ENCODE results near the gene ALDH8A1. TPM values are rescaled to one million over a fixed set of nuclear protein-coding genes. Genes with fewer than 3 reads are reported as not detected.
A peak's percentile ranks its signal among the peaks of the same experiment; 100 is the strongest.

ALDH8A1 gene
- total and polyA plus RNA-seq, 2 of the 8 experiments (the other 6 are each of a cell fraction or from before 2014, with no cell fraction given): 0.08 to 0.28 TPM

GRCh38 chr6:134921276-134921675, 28.6 kb downstream of the ALDH8A1 start:
- Histone ChIP-seq H3K18ac (ENCODE audit: extremely low read depth, low read length) (no peak overlapping the region), H2AFZ (ENCODE audit: low read length) (peak overlapping the region; percentile 12; the same call in 1 of the 2 replicates), H4K8ac (ENCODE audit: extremely low read depth, insufficient read depth, low read length) (no peak overlapping the region), H3K23ac (ENCODE audit: insufficient read length) (no peak overlapping the region), H2BK120ac (replicated peaks; ENCODE audit: low read depth, low read length) (no peak overlapping the region), H2BK5ac (ENCODE audit: low read depth, low read length) (no peak overlapping the region), H3K4me3 (ENCODE audit: extremely low read depth in 1 of 4, insufficient read depth in 2 of 4, low read depth in 3 of 4, low read length in 4 of 4) (no peak overlapping the region), H3K27ac (ENCODE audit: low read depth, low read length) (no peak overlapping the region), H3K23me2 (ENCODE audit: low read depth, low read length) (no peaks in the 10 kb centered on the region), H3K14ac (ENCODE audit: insufficient read length) (no peak overlapping the region), H3K56ac (replicated peaks; ENCODE audit: insufficient read length, low read depth, low read length) (no peak overlapping the region), H2BK15ac (ENCODE audit: low read length) (no peak overlapping the region), H4K91ac (replicated peaks; ENCODE audit: insufficient read length, low read length) (no peak overlapping the region), H2BK20ac (ENCODE audit: low read length) (no peak overlapping the region), H3K9me3 (ENCODE audit: insufficient read depth in 2 of 2, low read depth in 1 of 2, low read length in 1 of 2) (no peaks in the 10 kb centered on the region), H3K36me3 (ENCODE audit: control insufficient read depth in 2 of 4, insufficient read depth in 4 of 4, low read length in 3 of 4) (no peaks in the 10 kb centered on the region), H2AK5ac (ENCODE audit: low read depth, low read length) (no peak overlapping the region), H3K4me2 (ENCODE audit: insufficient read depth in 1 of 2, low read depth in 2 of 2, low read length in 2 of 2) (no peak overlapping the region), H3K9ac (replicated peaks in 1 of 4; ENCODE audit: extremely low read depth in 1 of 4, low read depth in 3 of 4, low read length in 3 of 4) (no peak overlapping the region), H3K4me1 (replicated peaks in 1 of 4; ENCODE audit: control insufficient read depth in 3 of 4, insufficient read depth in 4 of 4, low read length in 3 of 4) (no peaks in the 10 kb centered on the region; a peak in 1 of 7 replicates), H3K27me3 (replicated peaks in 1 of 4; ENCODE audit: control insufficient read depth in 3 of 4, extremely low read depth in 1 of 4, insufficient read depth in 3 of 4, low read length in 3 of 4) (no peaks in the 10 kb centered on the region), H3K79me1 (ENCODE audit: low read depth, low read length) (no peaks in the 10 kb centered on the region), H4K20me1 (replicated peaks in 1 of 2; ENCODE audit: control insufficient read depth in 1 of 2, insufficient read depth in 2 of 2, low read length in 2 of 2) (no peaks in the 10 kb centered on the region), H3K4ac (replicated peaks; ENCODE audit: insufficient read length, low read depth, low read length) (no peak overlapping the region), H3K79me2 (ENCODE audit: control insufficient read depth in 1 of 2, insufficient read depth in 2 of 2, low read length in 2 of 2) (no peaks in the 10 kb centered on the region), H2BK12ac (ENCODE audit: low read depth, low read length) (no peak overlapping the region), H4K5ac (ENCODE audit: insufficient read length, low read depth, low read length) (no peak overlapping the region)
- DNase-seq (ENCODE audit: low read depth in 1 of 2, low spot score in 2 of 2): no peak
- ChIA-PET POLR2A (ENCODE audit: partially characterized antibody) (interaction anchor here (0.6 kb wide), 2 partner anchors 82 to 744 kb away, joined by 3 read pairs; no protein-coding TSS in a partner anchor), CTCF (ENCODE audit: partially characterized antibody) (interaction anchor here (1.0 to 1.8 kb wide), 3 partner anchors 11 to 20 kb away, joined by 3 to 6 read pairs (median 4); no protein-coding TSS in a partner anchor)
- 86% methylated on average over 5 of the region's 5 CpGs; no CpG with 5 or more reads in 1 of the 2 experiments for WGBS, 2 experiments (ENCODE audit: extremely low coverage in 1 of 2, insufficient coverage in 1 of 2, insufficient read length in 1 of 2, insufficient replicate concordance in 2 of 2, low coverage in 1 of 2, low lambda C conversion rate in 2 of 2, missing lambda C conversion rate in 1 of 2)
- TF ChIP-seq RXRA (IDR thresholded peaks at IDR 0.05; ENCODE audit: insufficient read depth, low read depth, low read length) (no peak), CBX5 (IDR thresholded peaks at IDR 0.05; ENCODE audit: low read depth, low read length) (no peak), RAD21 (IDR thresholded peaks at IDR 0.05 in 1 of 2, conservative IDR thresholded peaks at IDR 0.05 in 1 of 2; ENCODE audit: low read depth in 2 of 2, low read length in 2 of 2) (no peak), TBP (IDR thresholded peaks at IDR 0.05; ENCODE audit: low read depth, low read length) (no peak), USF2 (IDR thresholded peaks at IDR 0.05; ENCODE audit: low read length) (no peak), EP300 (IDR thresholded peaks at IDR 0.05; ENCODE audit: borderline replicate concordance in 1 of 2, low read depth in 2 of 2, low read length in 2 of 2) (no peak), PHF8 (conservative IDR thresholded peaks at IDR 0.05; ENCODE audit: low read depth, low read length) (no peak), TCF12 (IDR thresholded peaks at IDR 0.05; ENCODE audit: low read depth, low read length) (no peak), CTCF (IDR thresholded peaks at IDR 0.05; ENCODE audit: control extremely low read depth in 1 of 3, insufficient read depth in 1 of 3, low read depth in 1 of 3, low read length in 3 of 3) (no peak)
- FAIRE-seq: no peak
